ENCODE measurements around the gene RPUSD1.

Gene RPUSD1

DNA sequence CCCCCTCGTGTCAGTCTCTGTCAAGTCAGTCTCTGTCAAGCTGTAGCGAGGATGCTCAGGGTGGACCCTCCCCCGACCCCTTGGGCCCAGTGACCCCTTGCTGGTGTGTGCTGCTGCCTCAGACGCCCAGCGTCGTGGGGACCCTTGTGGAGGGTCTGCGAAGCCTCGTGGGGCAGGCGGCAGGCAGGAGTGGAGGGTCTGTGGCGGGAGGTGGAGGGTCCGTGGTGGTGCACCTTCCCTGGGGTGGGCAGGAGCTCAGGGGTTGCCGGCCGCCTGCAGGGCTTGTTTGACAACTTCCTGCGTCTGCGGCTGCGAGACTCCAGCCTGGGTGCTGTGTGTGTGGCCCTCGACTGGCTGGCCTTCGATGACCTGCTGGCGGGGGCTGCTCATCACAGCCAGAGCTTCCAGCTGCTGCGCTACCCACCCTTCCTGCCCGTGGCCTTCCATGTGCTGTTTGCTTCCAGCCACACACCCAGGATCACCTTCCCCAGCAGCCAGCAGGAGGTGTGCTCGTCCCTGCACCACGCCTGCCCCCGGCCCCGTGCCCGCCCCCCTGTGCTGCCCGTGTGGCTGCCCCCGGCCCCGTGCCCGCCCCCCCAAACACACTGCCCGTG lies 6.8 kb upstream of the RPUSD1 start:
- H3K9me3 ChIP-seq = no peaks in the 10 kb centered on the region
- H3K36me3 ChIP-seq = peaks cover 27% of the 10 kb centered on the region
- peaks cover 7% of the 10 kb centered on the region for H3K27me3 ChIP-seq
- peak; percentile 53 for DNase-seq
- TF ChIP-seq, protein P1, sequence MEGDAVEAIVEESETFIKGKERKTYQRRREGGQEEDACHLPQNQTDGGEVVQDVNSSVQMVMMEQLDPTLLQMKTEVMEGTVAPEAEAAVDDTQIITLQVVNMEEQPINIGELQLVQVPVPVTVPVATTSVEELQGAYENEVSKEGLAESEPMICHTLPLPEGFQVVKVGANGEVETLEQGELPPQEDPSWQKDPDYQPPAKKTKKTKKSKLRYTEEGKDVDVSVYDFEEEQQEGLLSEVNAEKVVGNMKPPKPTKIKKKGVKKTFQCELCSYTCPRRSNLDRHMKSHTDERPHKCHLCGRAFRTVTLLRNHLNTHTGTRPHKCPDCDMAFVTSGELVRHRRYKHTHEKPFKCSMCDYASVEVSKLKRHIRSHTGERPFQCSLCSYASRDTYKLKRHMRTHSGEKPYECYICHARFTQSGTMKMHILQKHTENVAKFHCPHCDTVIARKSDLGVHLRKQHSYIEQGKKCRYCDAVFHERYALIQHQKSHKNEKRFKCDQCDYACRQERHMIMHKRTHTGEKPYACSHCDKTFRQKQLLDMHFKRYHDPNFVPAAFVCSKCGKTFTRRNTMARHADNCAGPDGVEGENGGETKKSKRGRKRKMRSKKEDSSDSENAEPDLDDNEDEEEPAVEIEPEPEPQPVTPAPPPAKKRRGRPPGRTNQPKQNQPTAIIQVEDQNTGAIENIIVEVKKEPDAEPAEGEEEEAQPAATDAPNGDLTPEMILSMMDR (IDR thresholded peaks at IDR 0.05; ENCODE audit: low read depth, low read length) = no peak
- H3K4me3 ChIP-seq (ENCODE audit: low read depth, low read length) = no peak overlapping the region
- no peaks in the 10 kb centered on the region for H3K4me1 ChIP-seq

DNA sequence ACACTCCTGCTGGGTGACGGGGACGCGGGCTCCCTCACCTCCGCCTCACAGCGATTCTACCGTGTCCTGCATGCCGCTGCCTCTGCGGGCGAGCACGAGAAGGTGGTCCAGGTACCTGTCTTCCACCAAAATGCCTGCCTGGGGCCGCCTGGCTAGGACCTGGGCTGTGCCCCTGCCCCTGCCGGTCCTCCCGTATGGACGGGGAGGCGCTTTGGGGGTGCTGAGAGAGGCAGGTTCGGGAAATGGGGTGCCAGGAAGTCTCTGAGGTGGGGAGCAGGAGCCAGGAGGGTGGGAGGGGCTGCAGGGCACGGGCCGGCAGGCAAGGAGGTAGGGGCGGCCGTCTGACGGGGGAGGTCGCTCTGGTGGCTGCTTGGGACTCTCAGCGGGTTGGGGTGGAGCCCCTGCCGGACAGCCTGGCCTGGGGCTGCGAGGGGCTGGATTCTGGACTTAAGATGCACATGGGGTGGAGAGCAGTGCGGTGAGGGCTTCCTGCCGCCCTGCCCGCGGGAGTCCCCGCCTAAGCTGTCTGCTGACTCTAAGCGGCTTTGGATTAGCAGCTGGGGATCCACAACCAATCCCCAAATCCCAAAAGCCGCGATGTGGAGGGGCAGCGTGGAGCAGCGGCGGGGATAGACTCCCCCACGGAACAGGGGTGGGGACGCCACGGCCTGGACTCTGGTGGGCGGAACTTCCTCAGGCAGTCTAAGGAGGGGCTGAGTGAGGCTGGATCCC lies 6.1 kb upstream of the RPUSD1 start:
- no peak for DNase-seq
- Histone ChIP-seq H3K4me3 (ENCODE audit: low read depth, low read length) (no peak overlapping the region), H3K36me3 (peaks cover 27% of the 10 kb centered on the region), H3K27me3 (peaks cover 1% of the 10 kb centered on the region), H3K4me1 (no peaks in the 10 kb centered on the region), H3K9me3 (no peaks in the 10 kb centered on the region)
- TF ChIP-seq, protein P1 (IDR thresholded peaks at IDR 0.05; ENCODE audit: low read depth, low read length) = no peak

DNA sequence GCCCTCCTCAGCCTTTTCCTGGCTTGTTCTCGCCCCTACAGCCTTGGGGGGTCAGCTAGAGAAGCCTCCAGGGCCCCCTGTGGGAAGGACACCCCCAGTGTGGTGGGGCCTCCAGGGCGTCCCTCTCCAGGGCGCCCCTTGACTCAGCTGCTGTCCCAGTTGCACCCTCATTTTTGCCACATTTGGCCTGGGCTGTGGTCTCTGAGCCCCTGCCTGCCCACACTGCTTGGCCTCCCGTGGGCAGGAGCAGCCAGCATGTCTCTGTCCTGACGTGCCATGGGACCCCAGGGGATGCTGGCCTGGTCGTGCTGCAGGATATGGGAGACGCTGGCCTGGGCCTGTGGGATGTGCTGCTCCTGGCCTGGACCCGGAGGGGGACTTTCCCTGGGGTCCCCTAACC lies 5.2 kb upstream of the RPUSD1 start:
- DNase-seq = no peak
- TF ChIP-seq, protein P1 (IDR thresholded peaks at IDR 0.05; ENCODE audit: low read depth, low read length) = no peak
- Histone ChIP-seq H3K27me3 (no peaks in the 10 kb centered on the region), H3K4me1 (no peaks in the 10 kb centered on the region), H3K4me3 (ENCODE audit: low read depth, low read length) (no peak overlapping the region), H3K36me3 (peaks cover 27% of the 10 kb centered on the region), H3K9me3 (no peaks in the 10 kb centered on the region)

DNA sequence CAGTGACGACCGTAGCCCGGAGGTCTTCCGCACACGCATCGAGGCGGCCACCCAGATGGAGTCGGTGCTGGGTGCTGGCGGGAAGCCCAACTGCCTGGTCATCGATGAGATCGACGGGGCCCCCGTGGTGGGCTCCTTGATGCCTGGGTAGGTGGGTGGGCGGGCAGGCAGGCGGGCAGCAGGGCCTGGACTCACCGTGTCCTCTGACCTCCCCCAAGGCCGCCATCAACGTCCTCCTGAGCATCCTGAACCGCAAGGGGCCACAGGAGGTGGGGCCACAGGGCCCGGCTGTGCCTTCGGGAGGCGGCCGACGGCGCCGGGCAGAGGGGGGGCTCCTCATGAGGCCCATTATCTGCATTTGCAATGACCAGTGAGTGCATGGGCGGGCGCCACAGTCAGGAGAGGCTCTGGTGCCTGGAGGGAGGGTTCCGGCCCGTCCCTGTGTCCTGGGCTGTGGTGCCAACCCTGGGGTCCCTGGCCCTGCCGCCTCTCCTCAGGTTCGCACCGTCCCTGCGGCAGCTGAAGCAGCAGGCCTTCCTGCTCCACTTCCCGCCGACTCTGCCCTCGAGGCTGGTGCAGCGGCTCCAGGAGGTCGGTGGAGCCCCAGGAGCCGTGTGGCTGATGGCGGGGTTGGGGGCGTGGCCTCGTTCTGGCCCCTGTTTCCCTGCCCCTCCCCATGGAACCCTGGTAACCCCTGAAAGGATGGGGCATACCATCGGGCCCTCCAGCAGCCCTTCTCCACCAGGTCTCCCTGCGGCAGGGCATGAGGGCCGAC lies 4.2 kb upstream of the RPUSD1 start:
- H3K36me3 ChIP-seq = peaks cover 27% of the 10 kb centered on the region
- H3K27me3 ChIP-seq = no peaks in the 10 kb centered on the region
- no peaks in the 10 kb centered on the region for H3K4me1 ChIP-seq
- DNase-seq = no peak
- TF ChIP-seq, protein P1 (IDR thresholded peaks at IDR 0.05; ENCODE audit: low read depth, low read length) = no peak
- H3K4me3 ChIP-seq (ENCODE audit: low read depth, low read length) = no peak overlapping the region
- no peaks in the 10 kb centered on the region for H3K9me3 ChIP-seq

DNA sequence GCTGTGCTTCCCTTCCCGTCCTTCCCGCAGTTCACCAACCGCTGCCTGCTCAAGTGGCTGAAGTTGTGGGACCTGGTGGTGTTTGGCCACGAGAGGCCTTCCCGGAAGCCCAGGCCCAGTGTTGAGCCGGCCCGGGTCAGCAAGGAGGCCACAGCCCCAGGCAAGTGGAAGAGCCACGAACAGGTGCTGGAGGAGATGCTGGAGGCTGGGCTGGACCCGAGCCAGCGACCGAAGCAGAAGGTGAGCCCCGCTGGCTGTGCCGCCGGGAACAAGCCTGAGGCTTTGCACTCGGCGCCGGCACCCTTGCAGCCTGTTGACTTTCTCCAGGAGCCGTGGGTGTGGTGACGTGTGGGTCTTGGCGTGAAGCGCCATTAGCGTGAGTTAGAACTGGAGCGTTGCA lies 3.0 kb upstream of the RPUSD1 start:
- Histone ChIP-seq H3K4me1 (no peaks in the 10 kb centered on the region), H3K27me3 (no peaks in the 10 kb centered on the region), H3K9me3 (no peaks in the 10 kb centered on the region), H3K4me3 (ENCODE audit: low read depth, low read length) (no peak overlapping the region), H3K36me3 (peaks cover 35% of the 10 kb centered on the region)
- TF ChIP-seq, protein P1 (IDR thresholded peaks at IDR 0.05; ENCODE audit: low read depth, low read length) = no peak
- DNase-seq = no peak
